ENCODE data around the gene TMED7.

Gene TMED7

DNA sequence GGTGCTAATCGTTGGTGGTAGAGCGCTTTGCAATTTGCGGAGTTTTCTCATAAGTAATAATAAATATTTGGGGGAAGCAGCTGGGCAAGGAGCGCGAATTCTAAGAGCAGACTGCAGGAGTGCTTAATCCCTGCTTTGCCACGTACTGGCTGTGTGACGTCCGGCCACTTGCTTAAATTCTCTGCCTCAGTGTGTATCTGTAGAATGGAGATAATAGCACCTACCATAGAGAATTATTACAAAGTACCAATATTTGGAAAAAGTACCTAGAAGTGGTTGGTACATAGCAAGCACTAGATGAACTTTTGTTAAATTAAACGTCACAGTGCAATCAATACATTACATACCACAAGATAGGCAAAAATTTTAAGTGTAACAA lies 598 bp upstream of the TMED7 start:
- DNase-seq: no peak

DNA sequence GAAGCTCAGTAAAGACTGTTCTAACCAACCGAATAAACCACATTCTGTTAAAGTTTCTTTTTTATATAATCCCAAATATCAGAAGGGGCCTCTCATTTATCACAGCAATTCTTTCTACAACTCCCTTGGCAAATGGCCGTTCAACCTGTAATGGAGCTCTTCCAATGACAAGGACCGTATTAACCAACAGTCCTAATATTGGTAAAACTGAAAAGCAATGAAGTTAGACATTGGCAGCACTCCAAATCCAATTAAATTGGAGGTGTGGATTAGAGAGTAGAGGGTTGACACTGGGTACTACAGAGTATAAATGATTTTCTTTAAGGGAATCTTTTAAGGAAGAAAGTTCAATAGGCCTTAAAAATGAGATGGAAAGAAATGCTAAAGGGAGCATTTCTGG lies 842 bp downstream of the TMED7 start:
- DNase-seq: no peak

GRCh38 chr5:115623658-115624057 lies 2.2 kb downstream of the TMED7 start:
- no peak for DNase-seq

- DNase-seq: no peak
These were observed 4.4 kb downstream of the TMED7 start for GRCh38 chr5:115621365-115621900.

- DNase-seq: no peak
These were observed 8.9 kb downstream of the TMED7 start for GRCh38 chr5:115616892-115617291.

DNA sequence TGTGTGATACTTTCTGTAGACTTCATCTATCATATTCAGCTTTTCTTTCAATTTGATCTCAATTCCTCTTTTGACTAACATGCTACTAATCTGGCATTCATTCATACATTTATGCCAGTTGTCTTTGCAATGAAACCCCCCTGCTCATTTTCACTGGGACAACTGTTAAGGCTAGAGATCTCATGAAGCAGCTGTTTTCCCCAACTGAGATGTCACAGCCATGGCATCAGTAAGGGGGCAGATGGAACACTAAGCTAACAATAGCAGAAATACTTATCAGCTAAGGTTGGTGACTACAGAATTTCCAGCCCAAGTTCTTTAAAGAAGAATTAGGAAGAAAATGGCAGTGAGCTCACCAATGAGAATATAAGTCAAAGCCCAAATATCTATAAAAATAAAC lies 9.4 kb downstream of the TMED7 start:
- no peak for DNase-seq

- DNase-seq: no peak
These were observed 14.0 kb downstream of the TMED7 start for GRCh38 chr5:115611873-115612272.

- DNase-seq: no peak
These were observed 17.9 kb downstream of the TMED7 start for GRCh38 chr5:115607935-115608334.

DNA sequence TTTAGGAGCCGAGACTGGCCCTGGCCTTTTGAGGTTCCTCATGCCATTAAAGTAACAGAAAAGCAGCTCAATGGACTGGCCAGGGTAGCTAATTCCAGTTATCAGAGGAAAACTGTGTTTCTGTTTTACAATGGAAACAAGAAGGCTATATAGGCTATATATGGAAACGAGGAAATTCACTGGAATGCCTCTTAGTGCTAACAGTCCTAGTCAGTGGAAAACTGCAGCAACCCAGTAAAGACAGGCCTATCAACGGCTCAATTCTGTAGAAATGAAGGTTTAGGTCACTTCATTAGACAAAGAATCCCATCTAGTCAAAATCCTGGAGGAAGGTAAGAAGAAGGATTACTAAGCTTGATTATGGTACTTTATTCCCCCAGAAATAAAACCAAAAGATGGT lies 20.4 kb downstream of the TMED7 start:
- no peak for DNase-seq

DNA sequence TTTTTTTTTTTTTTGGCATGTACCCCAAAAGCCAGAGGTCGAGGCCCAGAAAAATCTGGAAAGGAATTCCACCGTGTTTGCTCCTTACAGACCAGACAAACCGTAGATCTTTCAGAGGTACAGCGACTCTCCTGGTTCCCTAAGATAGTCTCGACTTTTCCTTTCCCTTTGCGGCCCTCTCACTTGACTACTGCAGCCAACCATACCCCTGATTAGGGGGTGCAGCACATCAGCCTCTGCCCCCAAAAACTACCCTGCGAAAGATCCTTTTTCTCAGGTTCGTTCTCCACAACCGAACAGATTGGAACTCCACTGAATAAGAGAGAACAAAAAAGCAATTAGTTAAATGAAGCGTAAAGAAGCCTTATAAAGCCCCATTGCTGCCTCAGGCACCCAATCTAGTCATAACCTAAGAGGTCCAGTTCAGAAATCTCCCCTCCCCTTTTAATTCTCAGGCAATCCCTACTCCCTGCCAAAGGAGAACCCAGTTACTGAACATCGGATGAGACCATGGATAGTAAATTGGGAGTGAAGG lies 23.2 kb downstream of the TMED7 start:
- peak; percentile 11 for DNase-seq

DNA sequence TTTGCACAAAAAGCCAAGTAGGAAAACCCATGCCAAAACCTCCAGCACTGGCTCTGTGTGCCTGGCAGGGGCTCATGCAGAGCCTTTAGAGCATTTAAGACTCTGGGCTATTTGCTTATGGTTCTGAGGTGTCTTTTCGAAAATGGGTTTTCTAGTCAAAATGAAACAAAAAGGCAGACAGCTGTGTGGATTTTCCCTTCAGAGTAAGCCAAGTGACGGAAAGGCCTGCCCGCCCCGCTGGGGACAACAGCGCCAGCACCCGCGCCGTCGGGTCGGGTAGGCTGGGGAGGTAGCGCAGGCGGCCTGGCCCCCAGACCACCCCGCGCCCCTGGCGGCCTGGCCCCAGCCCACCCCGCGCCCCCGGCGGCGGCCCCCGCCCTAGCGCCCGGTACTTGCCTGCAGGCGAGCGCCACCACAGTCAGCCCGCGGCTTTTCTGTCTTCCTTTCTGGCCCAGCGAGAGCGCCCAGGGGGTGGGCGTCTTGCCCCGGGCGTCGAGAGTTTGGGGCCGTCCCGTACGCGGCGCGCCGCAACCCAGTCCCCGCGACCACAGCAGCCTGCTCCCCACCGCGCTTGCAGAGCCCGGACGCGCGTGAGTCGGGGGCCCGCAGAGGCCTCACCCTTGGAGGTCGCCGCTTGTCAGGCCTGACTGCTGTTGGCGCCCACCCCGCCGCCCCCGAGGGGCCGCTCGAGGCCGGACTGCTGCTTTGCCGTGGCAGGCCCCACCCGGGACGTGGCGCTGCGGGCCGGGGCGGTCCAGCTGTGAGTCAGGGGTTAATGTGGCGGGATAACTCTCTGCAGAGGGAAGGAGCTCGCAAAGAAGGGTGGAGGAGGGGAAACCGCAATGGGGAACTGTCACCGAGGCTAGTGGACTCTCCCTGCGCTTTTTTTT lies 23.9 kb downstream of the TMED7 start, which contains the start of gene TICAM2:
TSS of gene TICAM2 (minus strand) at position 779 of the 890 bp plus-strand sequence. CDS start 21,223 bp downstream, outside the sequence.
- DNase-seq: no peak

DNA sequence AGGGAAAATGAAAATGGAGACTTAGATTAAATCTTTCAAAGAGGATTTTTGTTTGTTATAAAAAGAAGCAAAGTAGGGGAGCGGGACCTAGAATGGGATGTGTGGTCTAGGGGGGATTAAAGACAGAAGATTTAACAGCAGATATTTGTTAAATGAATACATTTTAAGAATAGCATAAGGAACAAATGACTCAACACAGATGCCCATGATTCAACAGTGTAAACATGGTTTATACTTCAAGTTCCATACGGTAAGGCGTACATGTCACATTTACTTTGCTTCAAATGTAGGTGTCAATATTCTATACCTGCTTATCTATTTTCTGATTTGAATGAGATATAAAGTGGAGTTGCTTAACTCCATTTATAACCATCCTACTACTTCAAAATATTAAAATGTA lies 25.1 kb downstream of the TMED7 start:
- no peak for DNase-seq

- DNase-seq: no peak
These were observed 25.9 kb downstream of the TMED7 start for GRCh38 chr5:115599924-115600323.

DNA sequence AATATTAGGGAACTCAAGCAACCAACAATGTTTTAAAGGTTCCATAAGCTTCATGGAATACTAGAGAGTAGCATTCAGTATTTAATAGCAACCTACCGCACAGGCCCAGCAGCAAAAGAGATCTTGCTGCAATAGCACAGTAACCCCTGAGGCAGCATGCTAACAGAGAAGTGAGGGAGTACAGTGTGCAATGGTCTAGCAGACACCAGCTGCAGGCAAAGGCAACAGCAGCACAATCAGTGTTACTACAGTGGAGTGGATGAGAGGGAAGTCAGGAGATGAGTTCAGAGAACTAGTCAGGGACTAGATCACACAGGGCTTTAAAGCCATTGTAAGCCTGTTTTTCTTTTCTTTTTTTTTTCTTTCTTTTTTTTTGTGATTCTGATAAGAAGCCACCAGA lies 26.3 kb downstream of the TMED7 start:
- DNase-seq: no peak

DNA sequence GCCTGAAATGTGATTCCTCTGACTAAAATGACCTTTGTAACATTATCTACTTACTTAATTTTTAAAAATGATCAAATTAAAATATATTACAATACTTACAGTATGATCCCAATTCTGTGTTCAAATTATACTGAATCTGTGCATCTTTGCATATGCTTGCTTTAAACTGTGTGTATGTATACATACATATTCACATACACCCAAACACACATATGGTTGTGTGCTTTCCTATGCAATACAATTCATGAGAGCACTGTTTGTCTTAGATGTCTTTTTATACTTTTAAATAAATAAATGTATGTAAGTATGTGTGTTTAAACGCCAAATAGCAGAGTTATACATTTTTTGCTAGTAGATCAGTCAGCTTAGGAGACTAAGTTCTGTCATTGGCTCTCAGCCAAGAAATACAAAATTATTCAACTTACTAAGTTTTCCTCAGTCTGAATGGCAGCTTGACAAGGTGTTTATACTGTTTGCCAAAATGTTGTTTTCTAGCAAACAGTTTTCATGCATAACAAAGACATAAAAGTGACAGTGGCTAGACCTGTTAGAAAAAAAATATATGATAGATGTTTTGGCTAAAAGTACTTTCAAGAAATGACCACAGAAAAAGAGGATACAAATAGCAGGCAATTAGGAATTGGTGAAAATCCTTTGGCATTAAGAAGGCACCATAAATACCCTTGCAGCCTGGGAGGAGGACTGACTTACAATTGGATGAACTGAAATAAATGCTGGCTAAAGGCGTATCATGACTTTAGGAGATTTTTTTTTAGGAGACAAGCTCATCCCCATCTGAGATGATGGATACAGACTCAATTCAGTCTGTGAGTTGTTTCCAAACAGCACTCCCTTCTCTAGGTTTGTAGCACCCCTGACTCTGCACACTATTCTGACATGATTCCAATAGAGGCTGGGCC lies 31.4 kb downstream of the TMED7 start:
- no peak for DNase-seq

DNA sequence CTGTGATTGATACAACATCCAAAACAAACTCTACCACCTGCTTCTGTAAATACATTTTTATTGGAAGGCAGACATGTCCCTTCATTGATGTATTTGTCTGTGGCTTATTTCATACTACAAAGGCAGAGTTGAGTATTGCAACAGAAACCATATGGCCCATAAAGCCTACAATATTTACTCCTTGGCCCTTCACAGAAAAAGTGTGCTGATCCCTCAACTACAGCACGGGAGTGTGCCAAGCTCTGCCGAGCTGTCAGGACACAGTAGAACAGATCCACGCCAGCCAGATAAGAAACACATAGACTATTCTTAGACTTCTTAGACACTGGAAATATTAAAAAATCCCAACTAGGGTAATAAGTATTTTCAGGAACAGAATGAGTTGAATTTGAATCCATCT lies 36.8 kb downstream of the TMED7 start:
- no peak for DNase-seq

- DNase-seq: no peak
These were observed 37.2 kb downstream of the TMED7 start for GRCh38 chr5:115588640-115589039.

GRCh38 chr5:115586525-115587146 lies 39.2 kb downstream of the TMED7 start:
- DNase-seq: peak; percentile 32

GRCh38 chr5:115585265-115585664 lies 40.6 kb downstream of the TMED7 start:
- DNase-seq: no peak

DNA sequence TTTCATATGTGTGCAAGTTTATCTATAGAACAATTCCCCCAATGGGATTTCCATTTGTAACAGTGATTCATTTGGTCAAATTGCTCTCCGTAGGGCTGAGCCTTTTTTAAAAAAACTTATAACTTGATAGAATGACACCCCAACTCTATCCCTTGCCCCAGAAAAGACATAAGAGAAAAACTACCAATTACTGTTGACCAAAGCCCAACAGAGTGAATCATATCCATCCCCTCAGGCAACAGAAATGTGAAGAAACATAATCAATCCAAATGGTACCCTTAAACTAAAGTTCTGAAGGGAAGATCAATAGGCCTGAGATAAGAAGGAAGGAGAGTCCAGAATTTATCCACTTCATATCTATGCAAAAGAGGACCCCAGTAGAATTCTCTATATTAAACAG lies 41.3 kb downstream of the TMED7 start:
- no peak for DNase-seq

- no peak for DNase-seq
These were observed 42.4 kb downstream of the TMED7 start for GRCh38 chr5:115583474-115583873.

- no peak for DNase-seq
These were observed 44.9 kb downstream of the TMED7 start for GRCh38 chr5:115580941-115581340.

DNA sequence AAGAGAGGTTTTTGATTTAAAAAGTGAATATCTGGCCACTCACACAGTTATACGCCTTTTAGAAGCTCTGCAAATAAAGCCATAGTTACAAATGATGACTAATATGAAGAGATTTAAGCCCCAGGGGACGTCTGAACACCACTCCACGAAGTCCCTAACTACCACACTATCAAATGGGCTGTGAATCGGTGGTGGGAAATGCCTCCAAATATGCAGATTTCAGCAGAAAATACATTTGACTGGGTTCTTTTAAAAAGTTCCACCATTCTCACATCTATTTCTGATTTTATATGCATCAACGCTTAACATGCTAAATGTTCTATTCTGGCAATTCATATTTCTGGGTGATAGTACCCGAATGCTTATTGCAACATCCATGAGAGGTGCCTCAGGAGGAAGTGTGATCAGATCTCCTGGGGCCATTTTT lies 46.1 kb downstream of the TMED7 start:
- no peak for DNase-seq

Data from NCI-H748 treated with DMSO at 0.1 percent for 48 hours (cell line).